Right ventricle myocardium inferior (tissue), 1 donor: Measurements from ENCODE around the gene WNT10A. TPM values are rescaled to one million over a fixed set of nuclear protein-coding genes. Genes with fewer than 3 reads are reported as not detected.

Source experiments
- ATAC-seq: fragments of 200-7000 bp; cut with Tn5 transposase; one replicate; pipeline ENCODE4 v1.9.1; 2020; ENCODE audit warnings: mild to moderate bottlenecking, moderate library complexity
- DNase-seq: peaks from one replicate; pipeline ENCODE4 v3.0.0; 2021; ENCODE audit errors: missing footprints
- intact Hi-C: fragments of 100-400 bp; cut with DNase I; formaldehyde crosslinking; loops from one replicate; pipeline ENCODE4 v1.11.0; 2022
- total RNA-seq: library from RNA; stranded (reverse); fragmentation: NEBNext Ultra II Directional; extraction: Animal tissue kit (Norgen Biotek cat#: 25700); gene quantifications from one replicate; pipeline ENCODE4 v1.2.1, GENCODE V29; 2021
- donor health status: DM: no; HTN: yes; CAD: no; lungs with severe emphysema.

The WNT10A gene
- total RNA-seq, 1 donor from 2014 or later: not detected

DNA sequence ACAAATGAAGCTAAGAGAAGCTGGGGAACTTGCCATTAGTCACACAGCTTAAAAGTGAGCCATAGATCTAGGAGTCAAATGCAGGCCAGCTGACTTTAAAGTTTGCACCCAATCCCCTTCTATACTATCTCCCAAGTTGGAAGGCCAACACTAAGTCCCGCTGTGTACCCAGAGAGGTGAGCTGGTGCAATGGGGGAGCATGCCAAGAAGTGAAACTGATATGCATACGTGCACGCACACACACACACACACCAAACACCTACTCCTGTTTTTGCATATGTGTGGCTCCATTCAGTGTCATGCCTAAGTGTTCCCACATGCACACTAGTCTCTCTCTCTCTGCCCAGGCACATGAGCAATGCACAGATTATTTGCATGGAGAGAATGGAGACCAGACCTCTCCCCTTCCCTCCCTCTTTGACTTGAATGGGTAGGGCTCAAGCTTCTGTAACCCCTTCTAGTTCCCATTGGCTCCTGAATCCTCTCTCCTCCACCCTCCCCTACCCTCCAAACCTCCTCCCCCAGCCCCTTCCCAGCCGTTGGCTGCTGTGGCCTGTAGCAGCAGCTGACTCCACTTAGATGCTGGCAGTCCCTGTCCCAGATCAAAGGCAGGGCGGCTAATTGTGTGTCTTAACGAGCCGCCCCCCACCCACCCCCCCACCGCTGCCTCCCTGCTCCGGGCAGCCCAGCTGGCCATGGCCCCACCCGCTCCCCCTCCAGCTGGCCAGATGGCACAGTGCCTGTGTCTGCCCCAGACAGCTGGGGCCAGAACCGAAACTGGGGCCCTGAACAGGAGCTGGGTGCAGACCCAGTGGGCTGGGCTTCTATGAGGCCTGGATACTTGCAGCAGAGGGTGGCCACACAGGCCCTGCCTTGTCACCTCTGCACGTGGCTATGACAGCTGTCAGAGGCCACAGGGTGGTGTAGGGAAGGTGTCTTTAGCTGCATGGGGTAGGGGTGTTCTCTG lies 5.6 kb downstream of the WNT10A start:
- DNase-seq: no peak
- intact Hi-C loops: no loop called here
- ATAC-seq: no peak

DNA sequence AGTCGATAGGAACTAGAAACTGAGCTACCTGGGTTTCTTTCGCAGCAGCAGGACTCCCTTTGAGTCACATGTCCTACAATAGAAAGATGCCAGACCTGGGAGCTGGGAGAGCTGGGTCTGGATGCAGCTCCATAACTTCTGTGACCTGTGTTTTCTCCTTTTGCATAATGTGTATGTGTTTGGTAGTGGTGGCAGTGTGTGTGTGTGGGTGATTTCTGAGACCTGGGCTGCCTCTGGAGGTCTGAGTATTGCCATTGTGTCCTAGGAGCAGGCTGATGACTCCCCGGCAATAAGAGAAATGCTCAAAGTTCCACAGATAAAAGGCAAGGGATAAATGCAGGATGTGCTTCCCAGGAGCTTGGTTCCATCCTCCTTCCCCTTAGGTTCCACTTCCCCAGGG lies 6.4 kb downstream of the WNT10A start:
- no peak for ATAC-seq
- DNase-seq: no peak
- intact Hi-C loops: no loop called here

DNA sequence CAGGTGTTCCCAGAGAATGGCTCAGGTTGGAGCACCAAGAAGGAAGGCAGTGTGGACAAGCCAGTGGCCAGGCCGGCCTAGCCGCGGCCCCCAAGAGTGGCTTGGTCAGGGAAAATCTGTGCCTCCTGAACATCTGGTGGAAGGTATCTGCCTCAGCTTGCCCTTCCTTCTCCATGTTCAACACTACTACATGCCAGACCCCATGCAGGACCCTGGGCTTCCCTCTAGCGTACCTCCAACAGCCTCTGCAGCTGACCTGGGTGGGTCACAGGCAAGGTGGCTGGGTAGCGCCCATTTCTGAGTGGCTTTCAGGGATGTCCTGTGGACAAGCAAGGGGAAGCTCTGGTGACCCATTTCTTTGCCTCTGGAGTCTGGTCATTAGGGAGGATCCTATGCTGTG lies 7.7 kb downstream of the WNT10A start:
- intact Hi-C loops: no loop called here
- ATAC-seq (no peak), DNase-seq (no peak)

DNA sequence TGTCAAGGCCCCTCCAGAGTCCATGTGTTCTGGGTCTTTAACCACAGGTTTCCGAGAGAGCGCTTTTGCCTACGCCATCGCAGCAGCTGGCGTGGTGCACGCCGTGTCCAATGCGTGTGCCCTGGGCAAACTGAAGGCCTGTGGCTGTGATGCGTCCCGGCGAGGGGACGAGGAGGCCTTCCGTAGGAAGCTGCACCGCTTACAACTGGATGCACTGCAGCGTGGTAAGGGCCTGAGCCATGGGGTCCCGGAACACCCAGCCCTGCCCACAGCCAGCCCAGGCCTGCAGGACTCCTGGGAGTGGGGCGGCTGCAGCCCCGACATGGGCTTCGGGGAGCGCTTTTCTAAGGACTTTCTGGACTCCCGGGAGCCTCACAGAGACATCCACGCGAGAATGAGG lies 9.3 kb downstream of the WNT10A start:
- ATAC-seq (no peak), DNase-seq (no peak)
- intact Hi-C loops: no loop called here

DNA sequence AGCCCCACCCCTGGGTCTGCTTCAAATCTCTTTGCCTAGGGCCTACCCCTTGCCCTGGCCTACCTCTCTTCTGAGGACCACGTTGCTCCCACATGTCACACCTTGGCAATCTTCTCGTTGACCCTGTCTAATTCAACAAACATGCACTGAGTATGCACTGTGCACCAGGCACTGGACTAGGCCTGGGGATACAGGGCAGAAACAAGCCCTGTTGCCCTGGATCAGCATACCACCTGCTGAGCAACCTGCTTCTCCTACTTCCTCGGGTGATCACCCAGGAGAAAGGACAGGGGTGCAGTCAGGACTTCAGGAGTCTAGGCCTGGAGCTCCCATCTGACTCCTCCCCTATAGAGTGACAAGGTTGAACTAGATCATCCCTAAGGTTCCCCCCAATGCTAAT lies 9.7 kb downstream of the WNT10A start:
- no peak for DNase-seq
- intact Hi-C loops: no loop called here
- ATAC-seq: no peak

DNA sequence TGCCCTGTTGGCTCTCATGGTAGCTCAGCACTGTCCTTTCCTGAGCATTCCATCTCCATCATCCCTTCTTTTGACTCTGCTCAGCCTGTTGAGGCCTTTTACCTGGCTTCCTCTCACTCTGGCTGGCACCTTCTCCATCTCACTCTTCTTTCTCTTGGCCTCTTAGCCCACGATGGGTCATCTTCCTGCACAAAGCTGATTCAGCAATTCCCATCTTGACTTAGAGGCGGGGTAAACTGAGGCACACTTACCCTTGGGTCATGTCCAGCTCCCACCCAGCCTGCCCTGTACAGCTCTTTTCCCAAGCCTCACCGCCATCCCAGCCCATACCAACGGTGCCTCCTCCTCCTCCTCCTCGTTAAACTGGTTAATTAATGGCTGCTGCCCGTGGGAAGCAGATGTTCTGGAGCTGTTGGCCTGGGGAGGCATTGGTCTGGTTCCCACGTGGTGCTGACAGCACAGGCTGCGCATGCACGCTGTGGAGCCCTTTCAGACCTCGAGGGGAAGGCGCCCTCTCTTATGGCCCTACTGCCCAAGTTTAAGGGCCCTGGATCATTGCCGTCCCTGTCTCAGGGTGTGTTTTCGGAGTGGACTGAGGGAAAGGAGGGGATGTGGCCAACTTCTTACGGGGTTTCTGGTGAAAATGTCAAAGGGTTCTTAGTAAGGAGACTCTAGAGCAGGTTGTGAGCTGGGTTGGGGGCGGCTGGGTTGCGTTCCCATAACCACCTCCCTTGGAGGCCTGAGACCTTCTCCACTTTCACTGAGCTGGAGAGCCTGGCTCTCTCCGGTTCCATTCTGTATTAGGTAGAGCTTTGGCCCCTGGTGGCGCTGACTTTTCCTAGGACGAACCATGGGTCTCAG lies 10.9 kb downstream of the WNT10A start:
- ATAC-seq (no peak), DNase-seq (no peak)
- intact Hi-C loops: no loop called here

DNA sequence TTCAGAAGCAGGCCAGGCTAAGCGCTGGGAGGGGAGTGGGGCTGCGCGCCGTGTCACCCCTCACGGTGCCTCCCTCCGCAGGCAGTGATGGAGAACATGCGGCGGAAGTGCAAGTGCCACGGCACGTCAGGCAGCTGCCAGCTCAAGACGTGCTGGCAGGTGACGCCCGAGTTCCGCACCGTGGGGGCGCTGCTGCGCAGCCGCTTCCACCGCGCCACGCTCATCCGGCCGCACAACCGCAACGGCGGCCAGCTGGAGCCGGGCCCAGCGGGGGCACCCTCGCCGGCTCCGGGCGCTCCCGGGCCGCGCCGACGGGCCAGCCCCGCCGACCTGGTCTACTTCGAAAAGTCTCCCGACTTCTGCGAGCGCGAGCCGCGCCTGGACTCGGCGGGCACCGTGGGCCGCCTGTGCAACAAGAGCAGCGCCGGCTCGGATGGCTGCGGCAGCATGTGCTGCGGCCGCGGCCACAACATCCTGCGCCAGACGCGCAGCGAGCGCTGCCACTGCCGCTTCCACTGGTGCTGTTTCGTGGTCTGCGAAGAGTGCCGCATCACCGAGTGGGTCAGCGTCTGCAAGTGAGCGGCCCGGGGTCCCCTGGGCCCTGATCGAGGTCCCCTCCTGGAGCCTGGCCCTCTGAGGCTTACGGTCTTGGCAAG lies 12.2 kb downstream of the WNT10A start:
- intact Hi-C loops: no loop called here
- ATAC-seq: peak; percentile 62
- DNase-seq: peak; percentile 80

DNA sequence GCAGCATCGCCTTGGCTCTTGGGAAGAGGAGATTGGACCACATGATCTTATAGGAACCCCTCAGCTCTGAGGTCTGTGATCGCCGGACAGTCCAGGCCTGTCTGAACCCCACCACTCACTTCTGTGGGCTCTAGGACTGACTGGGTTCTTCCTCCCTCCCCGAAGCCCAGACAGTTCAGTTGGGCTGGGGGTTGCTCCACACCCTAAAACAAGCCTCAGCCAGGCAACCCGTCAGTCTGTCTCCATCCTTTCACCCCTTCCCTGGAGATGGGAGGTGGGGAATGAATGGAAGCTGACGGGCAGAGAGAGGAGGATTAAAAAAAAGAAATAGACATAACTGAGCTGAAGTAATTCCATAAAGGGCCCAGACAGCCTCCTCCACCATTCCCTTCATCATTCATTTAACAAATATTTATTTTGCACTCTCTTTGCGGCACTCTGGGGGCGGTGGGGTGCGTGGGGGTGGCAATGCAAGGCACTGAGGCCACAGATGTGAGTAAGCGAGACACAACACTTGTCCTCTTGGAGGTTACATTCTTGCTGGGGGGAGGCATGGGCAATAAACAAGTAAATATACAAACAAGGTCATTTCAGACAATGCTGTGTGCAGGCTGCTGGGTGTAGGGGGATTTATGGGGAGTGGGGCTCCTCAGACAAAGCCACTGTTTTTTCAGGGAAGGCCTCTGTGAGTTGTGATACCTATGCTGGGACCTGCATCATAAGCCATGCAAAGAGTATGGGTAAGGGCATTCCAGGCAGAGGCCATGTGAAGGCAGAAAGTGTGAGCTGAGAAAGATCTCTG lies 12.9 kb downstream of the WNT10A start:
- intact Hi-C loops: no loop called here
- no peak for DNase-seq
- no peak for ATAC-seq

DNA sequence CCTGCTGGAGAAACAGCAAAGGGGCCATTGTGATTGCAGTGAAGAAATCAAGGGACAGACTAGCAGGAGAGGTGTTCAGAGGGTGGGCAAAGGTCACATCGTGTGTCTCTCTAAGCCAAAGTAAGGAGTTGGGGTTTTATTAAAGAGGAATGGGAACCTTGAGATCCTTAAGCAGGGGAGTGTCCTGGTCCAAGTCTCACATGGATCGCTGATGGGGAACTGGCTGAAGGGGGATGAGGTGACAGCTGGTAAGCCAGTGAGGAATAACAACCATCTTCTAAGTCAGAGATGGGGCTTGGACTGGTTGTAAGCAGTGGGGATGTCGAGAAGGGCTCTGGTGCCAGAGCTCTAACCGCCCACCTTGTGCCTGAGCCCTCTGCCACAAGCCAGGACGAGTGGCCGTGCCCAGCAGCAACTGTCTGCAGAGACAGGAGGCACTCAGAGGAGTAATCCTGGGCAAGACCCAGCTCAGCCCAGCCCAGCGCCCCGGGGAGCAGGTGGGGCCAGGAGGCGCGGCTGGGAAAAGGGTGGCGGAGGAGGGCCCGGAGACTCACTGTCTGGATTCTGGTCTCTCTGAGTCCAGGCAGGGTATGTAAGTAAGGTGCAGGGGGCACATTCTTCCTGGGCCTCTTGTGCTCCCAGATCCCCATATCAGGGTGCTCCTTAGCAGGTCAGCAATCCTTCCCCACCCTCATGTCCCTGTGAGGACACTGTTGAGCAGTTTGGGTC lies 13.7 kb downstream of the WNT10A start:
- DNase-seq (no peak), ATAC-seq (no peak)
- intact Hi-C loops: no loop called here

DNA sequence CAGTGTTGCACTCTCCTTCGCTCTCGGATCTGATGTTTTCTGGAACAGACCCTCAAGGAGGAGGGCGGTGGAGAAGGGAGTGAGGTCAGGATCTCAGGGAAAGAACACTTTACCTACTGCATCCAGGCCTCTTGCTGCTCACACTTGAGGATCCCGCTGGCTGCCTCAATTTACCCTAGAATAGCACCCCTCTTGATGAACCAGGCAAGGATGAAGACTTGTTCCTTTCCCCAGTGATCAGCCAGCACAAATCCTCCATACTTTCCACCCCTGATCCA lies 14.2 kb downstream of the WNT10A start:
- intact Hi-C loops: loop anchor here (5.0 kb wide), 1 partner anchor 43 kb away; no protein-coding TSS in a partner anchor
- DNase-seq (no peak), ATAC-seq (no peak)

DNA sequence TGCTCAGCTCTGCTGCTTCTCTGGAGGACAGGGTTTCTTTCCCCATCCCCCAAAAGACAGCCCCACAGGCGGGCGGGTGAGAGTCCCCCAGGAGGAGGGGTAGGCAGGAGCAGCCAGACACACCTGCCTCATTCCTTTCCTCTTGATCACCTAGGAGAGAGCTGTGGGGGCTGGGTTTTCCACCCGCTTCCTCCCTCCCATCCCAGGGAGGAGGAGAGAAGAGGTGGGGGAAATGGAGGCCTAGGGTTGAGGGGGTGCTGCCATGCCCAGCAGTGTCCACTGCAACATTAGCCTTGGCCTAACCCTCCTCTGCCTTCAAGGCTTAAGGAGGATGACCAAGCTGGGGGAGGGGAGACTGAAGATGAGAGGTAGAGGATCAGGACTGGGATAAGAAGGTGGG lies 14.7 kb downstream of the WNT10A start:
- ATAC-seq: no peak
- intact Hi-C loops: loop anchor here (5.0 kb wide), 1 partner anchor 43 kb away; no protein-coding TSS in a partner anchor
- DNase-seq: no peak

DNA sequence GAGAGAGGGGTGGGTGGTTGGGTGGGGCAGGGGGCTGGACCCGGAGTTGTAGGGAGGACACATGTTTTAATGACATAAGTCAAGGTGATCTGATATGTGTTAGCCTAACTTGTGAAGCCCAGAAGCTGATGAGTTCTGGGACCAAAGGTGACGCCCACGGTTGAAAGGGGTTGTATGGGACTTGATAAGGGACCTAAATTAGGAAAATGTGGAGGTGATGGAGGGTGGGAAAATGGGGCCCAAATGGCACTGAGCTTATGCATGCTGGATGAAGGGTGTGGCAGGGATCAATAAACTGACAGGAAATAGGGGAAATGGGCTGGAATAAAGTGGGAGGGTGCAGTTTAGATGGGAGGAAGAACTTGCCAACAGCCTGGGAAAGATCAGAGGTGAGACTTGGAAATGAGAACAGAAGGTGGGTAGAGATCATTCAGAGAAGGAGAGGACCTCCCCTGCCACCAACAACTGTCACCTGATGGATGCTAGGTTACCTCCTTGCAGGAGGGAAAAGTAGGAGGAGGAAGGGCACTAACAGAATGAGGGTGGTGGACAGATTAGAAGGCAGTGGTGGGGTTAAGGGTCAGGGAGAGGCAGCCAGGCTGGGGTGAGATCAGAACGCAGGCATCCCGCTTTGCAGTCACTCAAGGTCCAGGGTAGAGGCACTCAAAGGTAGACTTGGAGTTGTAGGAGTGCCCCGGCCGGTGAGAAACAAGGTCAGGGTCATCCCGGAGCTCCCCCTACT lies 15.3 kb downstream of the WNT10A start:
- intact Hi-C loops: loop anchor here (5.0 kb wide), 1 partner anchor 44 kb away; no protein-coding TSS in a partner anchor
- no peak for ATAC-seq
- no peak for DNase-seq

DNA sequence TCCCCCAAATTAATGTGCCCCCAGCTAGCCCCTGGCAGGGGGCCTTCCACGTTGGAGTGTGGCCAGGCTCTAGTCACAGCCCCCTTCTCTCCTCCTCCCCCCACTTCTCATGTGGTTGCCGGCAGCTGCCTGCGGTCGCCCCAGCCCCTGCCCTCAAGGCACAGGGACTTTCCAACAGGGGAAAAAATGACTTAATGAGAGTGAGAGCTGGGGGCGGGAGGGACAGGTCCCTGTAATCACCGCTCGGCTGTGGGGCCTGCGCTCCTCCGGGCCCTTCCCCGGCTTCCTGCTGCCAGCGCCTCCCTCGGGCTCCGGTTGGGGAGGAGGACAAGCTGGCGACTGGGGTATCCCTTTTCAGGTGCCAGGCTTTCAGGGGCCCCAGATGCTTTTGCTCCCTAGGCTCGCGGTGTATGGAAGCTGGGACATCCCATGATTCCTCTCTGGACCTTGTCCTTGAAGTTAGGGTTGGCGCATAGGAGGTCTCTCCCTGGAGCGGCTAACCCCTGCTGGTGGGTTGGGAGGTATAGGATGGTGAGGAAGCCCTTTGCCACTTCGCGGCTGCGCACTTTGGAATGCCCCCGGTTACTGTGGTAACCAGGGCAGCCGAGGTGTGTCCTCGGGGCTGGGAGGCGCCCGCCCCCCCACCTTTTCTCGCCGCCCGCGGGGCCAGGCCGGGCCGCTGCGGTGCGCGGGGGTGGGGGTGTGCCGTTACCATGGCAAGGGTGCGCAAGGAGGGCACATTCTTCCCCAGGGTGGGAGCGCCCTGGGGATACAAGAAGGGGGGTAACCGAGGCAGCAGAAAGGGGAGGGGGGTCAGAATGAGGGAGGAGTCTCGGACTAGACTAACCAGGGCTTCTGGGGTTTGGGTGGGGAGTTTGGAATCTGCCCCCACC lies 16.1 kb downstream of the WNT10A start:
- intact Hi-C loops: loop anchor here (5.0 kb wide), 1 partner anchor 44 kb away; no protein-coding TSS in a partner anchor
- ATAC-seq: no peak
- DNase-seq: no peak

DNA sequence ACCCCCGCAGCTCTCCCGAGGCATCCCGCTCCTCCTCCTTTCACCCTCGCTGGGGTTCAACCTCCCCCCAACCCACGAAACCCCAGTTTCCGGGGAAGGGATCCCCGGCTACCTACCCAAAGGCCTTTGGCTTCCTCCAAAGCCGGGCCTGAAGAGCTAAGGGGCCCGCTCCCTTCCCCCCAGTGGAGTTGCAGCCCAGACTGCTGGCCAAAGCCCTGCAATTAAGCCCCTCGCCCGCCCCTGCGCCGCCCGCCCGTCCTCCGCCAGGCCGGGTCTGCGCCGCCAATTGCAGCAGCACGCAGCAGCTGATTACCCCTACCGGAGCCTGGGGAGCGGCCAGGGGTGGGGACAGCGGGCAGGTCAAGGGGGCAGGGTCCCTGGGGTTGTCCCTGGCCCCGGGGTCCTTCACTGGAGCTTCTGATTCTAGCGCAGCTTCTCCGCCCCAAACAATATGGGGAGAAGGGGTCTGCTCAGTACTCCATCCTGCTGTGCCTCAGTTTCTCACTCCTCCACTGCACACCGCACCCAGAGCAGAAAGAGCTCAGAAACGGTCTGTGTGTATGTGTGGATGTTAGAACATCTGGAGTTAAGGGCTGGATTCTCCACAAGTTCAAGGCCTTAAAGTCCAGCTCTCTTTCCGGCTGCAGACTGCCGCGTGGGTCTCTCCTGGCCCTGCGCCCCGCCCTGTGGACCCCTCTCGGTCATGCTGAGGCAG lies 16.9 kb downstream of the WNT10A start:
- intact Hi-C loops: loop anchor here (2.0 to 5.0 kb wide), 2 partner anchors 21 to 45 kb away; no protein-coding TSS in a partner anchor
- no peak for ATAC-seq

DNA sequence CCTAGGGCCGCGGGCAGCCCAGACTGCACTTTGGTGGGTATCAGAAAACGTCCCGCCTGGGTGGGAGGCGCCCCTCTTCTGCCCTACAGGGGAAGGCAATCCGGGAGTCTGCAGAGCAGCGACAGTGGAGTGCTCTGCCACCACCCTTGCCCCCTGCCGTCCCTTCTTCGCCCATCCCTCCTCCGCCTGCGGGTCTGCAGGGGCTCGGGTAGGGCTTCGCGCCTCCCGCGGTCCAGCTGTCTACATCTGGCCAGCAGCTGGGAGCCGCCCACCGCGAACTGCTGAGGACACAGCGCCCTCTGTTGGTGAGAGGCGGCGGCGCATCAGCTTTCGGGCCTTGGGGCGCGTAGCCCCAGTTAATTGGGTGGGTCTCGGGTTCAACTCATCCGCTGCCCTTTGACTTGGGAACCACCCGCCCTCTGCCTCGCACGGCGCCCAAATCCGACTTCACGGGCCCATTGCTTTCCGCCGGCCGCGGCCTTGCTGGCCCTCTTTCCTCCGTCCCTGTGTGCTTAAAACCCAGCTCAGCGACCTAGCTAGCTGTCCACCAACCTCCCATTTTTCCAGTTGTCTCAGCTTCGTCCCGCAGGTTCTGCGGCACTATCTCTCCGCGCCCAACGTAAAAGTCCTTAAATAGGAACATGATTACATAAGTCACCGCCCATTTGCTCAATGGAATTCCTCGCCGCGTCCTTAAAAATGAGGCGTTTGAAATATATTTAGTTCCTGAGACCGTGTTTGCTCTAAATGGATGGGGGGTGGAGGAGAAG lies 17.6 kb downstream of the WNT10A start:
- DNase-seq (peak; percentile 86), ATAC-seq (peak; percentile 72)
- intact Hi-C loops: loop anchor here (2.0 to 5.0 kb wide), 2 partner anchors 21 to 46 kb away; no protein-coding TSS in a partner anchor

More for the DNA sequence above, 16.9 kb downstream of the WNT10A start:
- DNase-seq: no peak
